Testis (tissue), 2 donors: ENCODE measurements around the gene PLEKHA3.

Experiments
- CTCF ChIP-seq, 3 experiments: fragments of 450-650 bp in 2 of 3; fragments of 200-600 bp in 1 of 3; sonication (generic) in 1 of 3; IDR thresholded peaks; one replicate each; pipeline ENCODE4 v1.5.1; 2016 to 2019; ENCODE audit warnings: antibody characterized with exemption in 3 of 3, mild to moderate bottlenecking in 2 of 3, moderate library complexity in 1 of 3
- POLR2A ChIP-seq: fragments of 450-650 bp; IDR thresholded peaks from one replicate; pipeline ENCODE4 v1.6.1; 2017; ENCODE audit warnings: antibody characterized with exemption, mild to moderate bottlenecking, moderate library complexity

- TF ChIP-seq CTCF (IDR thresholded peaks at IDR 0.05): no peak
- no peak for TF ChIP-seq POLR2A
These were observed 465 bp upstream of the PLEKHA3 start for GRCh38 chr2:178479758-178480226.
